HEK293 (cell line): ENCODE data around the gene CACNA1G.

Experiments used
- CTCF ChIA-PET: fragments of 350-600 bp; formaldehyde crosslinking; extraction: SDS; loops from one replicate; lab custom pipeline; 2021; ENCODE audit warnings: antibody characterized with exemption; lab: Yijun Ruan, JAX
- POLR2A ChIA-PET: fragments of 300-600 bp; formaldehyde crosslinking; extraction: SDS; loops from one replicate; lab custom pipeline; 2020; ENCODE audit warnings: antibody characterized with exemption, inconsistent platforms; lab: Yijun Ruan, JAX
- H3K27ac ChIP-seq: fragments of 200-500 bp; sonication (Bioruptor generic); 2 replicates; pipeline ENCODE4 v1.5.1; 2014; ENCODE audit warnings: low read depth, low read length, control low read depth, inconsistent platforms; ENCODE audit errors: extremely low read depth
- H3K36me3 ChIP-seq, 2 experiments: fragments of 200-500 bp in 1 of 2; sonication (Bioruptor generic) in 1 of 2; 1 replicate in 1 of 2; 2 replicates in 1 of 2; pipeline ENCODE4 v1.5.1; 2014 to 2017; ENCODE audit warnings: inconsistent platforms in 2 of 2, low read length in 2 of 2; ENCODE audit not compliant: control insufficient read depth in 2 of 2, insufficient read depth in 1 of 2
- H3K4me1 ChIP-seq: fragments of 200-500 bp; sonication (Bioruptor generic); 2 replicates; pipeline ENCODE4 v1.5.1; 2014; ENCODE audit warnings: mild to moderate bottlenecking, low read length, inconsistent platforms; ENCODE audit not compliant: control insufficient read depth, insufficient read depth
- H3K4me3 ChIP-seq: 2 replicates; pipeline ENCODE4 v1.5.1; 2011; ENCODE audit warnings: low read depth, mild to moderate bottlenecking, control low read depth, low read length, moderate library complexity
- H3K9me3 ChIP-seq: fragments of 200-500 bp; sonication (Bioruptor generic); 2 replicates; pipeline ENCODE4 v1.5.1; 2014; ENCODE audit warnings: low read depth, low read length, inconsistent platforms; ENCODE audit not compliant: control insufficient read depth, insufficient read depth
- BCL11A ChIP-seq: fragments of 450-650 bp; formaldehyde crosslinking; IDR thresholded peaks from 2 replicates; pipeline ENCODE4 v1.5.1; 2016; ENCODE audit warnings: low read depth, missing biosample characterization, missing genetic modification characterization
- FEZF1 ChIP-seq: fragments of 450-650 bp; formaldehyde crosslinking; IDR thresholded peaks from 2 replicates; pipeline ENCODE4 v1.5.1; 2016; ENCODE audit warnings: missing biosample characterization, missing genetic modification characterization
- KLF9 ChIP-seq: fragments of 450-650 bp; formaldehyde crosslinking; IDR thresholded peaks from 2 replicates; pipeline ENCODE4 v1.5.1; 2016; ENCODE audit warnings: missing biosample characterization, missing genetic modification characterization, low read depth
- SP2 ChIP-seq: fragments of 450-650 bp; formaldehyde crosslinking; IDR thresholded peaks from 2 replicates; pipeline ENCODE4 v1.5.1; 2016; ENCODE audit warnings: missing biosample characterization, missing genetic modification characterization
- SP3 ChIP-seq: fragments of 450-650 bp; formaldehyde crosslinking; IDR thresholded peaks from 2 replicates; pipeline ENCODE4 v1.5.1; 2016; ENCODE audit warnings: missing biosample characterization, missing genetic modification characterization
- ZFP41 ChIP-seq: fragments of 450-650 bp; formaldehyde crosslinking; IDR thresholded peaks from 2 replicates; pipeline ENCODE4 v1.5.1; 2016; ENCODE audit warnings: missing biosample characterization, missing genetic modification characterization, borderline replicate concordance
- ZFP69B ChIP-seq: fragments of 450-650 bp; formaldehyde crosslinking; IDR thresholded peaks from 2 replicates; pipeline ENCODE4 v1.5.1; 2016; ENCODE audit warnings: missing biosample characterization, missing genetic modification characterization
- ZNF169 ChIP-seq: fragments of 450-650 bp; formaldehyde crosslinking; IDR thresholded peaks from 2 replicates; pipeline ENCODE4 v1.5.1; 2016; ENCODE audit warnings: missing biosample characterization, missing genetic modification characterization
- ZNF184 ChIP-seq: fragments of 450-650 bp; IDR thresholded peaks from 2 replicates; pipeline ENCODE4 v1.5.1; 2018; ENCODE audit warnings: missing biosample characterization, mild to moderate bottlenecking, missing genetic modification characterization
- ZNF248 ChIP-seq: fragments of 450-650 bp; formaldehyde crosslinking; IDR thresholded peaks from 2 replicates; pipeline ENCODE4 v1.5.1; 2017; ENCODE audit warnings: missing biosample characterization, missing genetic modification characterization
- ZNF266 ChIP-seq: fragments of 450-650 bp; formaldehyde crosslinking; IDR thresholded peaks from 2 replicates; pipeline ENCODE4 v1.5.1; 2016; ENCODE audit warnings: missing biosample characterization, missing genetic modification characterization, low read depth
- ZNF311 ChIP-seq: fragments of 450-650 bp; formaldehyde crosslinking; IDR thresholded peaks from 2 replicates; pipeline ENCODE4 v1.5.1; 2017; ENCODE audit warnings: missing biosample characterization, missing genetic modification characterization, borderline replicate concordance
- ZNF366 ChIP-seq: fragments of 450-650 bp; formaldehyde crosslinking; conservative IDR thresholded peaks from 2 replicates; pipeline ENCODE4 v1.5.1; 2016; ENCODE audit warnings: missing biosample characterization, missing genetic modification characterization
- ZNF394 ChIP-seq: fragments of 450-650 bp; formaldehyde crosslinking; IDR thresholded peaks from 2 replicates; pipeline ENCODE4 v1.5.1; 2016; ENCODE audit warnings: missing biosample characterization, missing genetic modification characterization, mild to moderate bottlenecking, moderate library complexity, borderline replicate concordance
- ZNF501 ChIP-seq: fragments of 450-650 bp; formaldehyde crosslinking; IDR thresholded peaks from 2 replicates; pipeline ENCODE4 v1.5.1; 2016; ENCODE audit warnings: missing biosample characterization, missing genetic modification characterization
- ZNF514 ChIP-seq: fragments of 450-650 bp; formaldehyde crosslinking; IDR thresholded peaks from 2 replicates; pipeline ENCODE4 v1.5.1; 2016; ENCODE audit warnings: missing biosample characterization, missing genetic modification characterization
- ZNF558 ChIP-seq: fragments of 450-650 bp; formaldehyde crosslinking; IDR thresholded peaks from 2 replicates; pipeline ENCODE4 v1.5.1; 2016; ENCODE audit warnings: missing biosample characterization, missing genetic modification characterization
- ZNF600 ChIP-seq: fragments of 450-650 bp; formaldehyde crosslinking; IDR thresholded peaks from 2 replicates; pipeline ENCODE4 v1.5.1; 2016; ENCODE audit warnings: missing biosample characterization, missing genetic modification characterization
- ZNF670 ChIP-seq: fragments of 450-650 bp; formaldehyde crosslinking; IDR thresholded peaks from 2 replicates; pipeline ENCODE4 v1.5.1; 2016; ENCODE audit warnings: missing biosample characterization, missing genetic modification characterization, low read depth
- ZNF677 ChIP-seq: fragments of 450-650 bp; IDR thresholded peaks from 2 replicates; pipeline ENCODE4 v1.5.0; 2018; ENCODE audit warnings: missing biosample characterization, mild to moderate bottlenecking, missing genetic modification characterization, moderate library complexity
- ZNF768 ChIP-seq: fragments of 450-650 bp; formaldehyde crosslinking; IDR thresholded peaks from 2 replicates; pipeline ENCODE4 v1.5.1; 2018; ENCODE audit warnings: missing biosample characterization, mild to moderate bottlenecking, missing genetic modification characterization
- ZNF776 ChIP-seq: fragments of 450-650 bp; formaldehyde crosslinking; IDR thresholded peaks from 2 replicates; pipeline ENCODE4 v1.5.0; 2017; ENCODE audit warnings: missing biosample characterization, missing genetic modification characterization, borderline replicate concordance
- ZNF843 ChIP-seq: fragments of 450-650 bp; formaldehyde crosslinking; IDR thresholded peaks from 2 replicates; pipeline ENCODE4 v1.5.1; 2016; ENCODE audit warnings: missing biosample characterization, missing genetic modification characterization
- ZSCAN23 ChIP-seq: fragments of 450-650 bp; formaldehyde crosslinking; IDR thresholded peaks from 2 replicates; pipeline ENCODE4 v1.5.1; 2016; ENCODE audit warnings: missing biosample characterization, missing genetic modification characterization
- ZSCAN30 ChIP-seq: fragments of 450-650 bp; IDR thresholded peaks from 2 replicates; pipeline ENCODE4 v1.5.1; 2018; ENCODE audit warnings: missing biosample characterization, mild to moderate bottlenecking, missing genetic modification characterization, moderate library complexity
- TF ChIP-seq, protein P1 (sequence below): fragments of 450-650 bp; formaldehyde crosslinking; IDR thresholded peaks from 2 replicates; pipeline ENCODE4 v1.5.1; 2017; ENCODE audit warnings: missing biosample characterization, missing genetic modification characterization
- TF ChIP-seq, protein P2 (sequence below): fragments of 450-650 bp; IDR thresholded peaks from 2 replicates; pipeline ENCODE4 v1.5.1; 2018; ENCODE audit warnings: missing biosample characterization, missing genetic modification characterization
- TF ChIP-seq, protein P3 (sequence below): fragments of 450-650 bp; formaldehyde crosslinking; IDR thresholded peaks from 2 replicates; pipeline ENCODE4 v1.5.1; 2017; ENCODE audit warnings: missing biosample characterization, missing genetic modification characterization
- TF ChIP-seq, protein P4 (sequence below): fragments of 450-650 bp; formaldehyde crosslinking; IDR thresholded peaks from 2 replicates; pipeline ENCODE4 v1.5.1; 2016; ENCODE audit warnings: missing biosample characterization, missing genetic modification characterization
- TF ChIP-seq, protein P5 (sequence below): fragments of 450-650 bp; formaldehyde crosslinking; IDR thresholded peaks from 2 replicates; pipeline ENCODE4 v1.5.1; 2016; ENCODE audit warnings: missing biosample characterization, missing genetic modification characterization
- TF ChIP-seq, protein P6 (sequence below): fragments of 450-650 bp; formaldehyde crosslinking; IDR thresholded peaks from 2 replicates; pipeline ENCODE4 v1.5.1; 2016; ENCODE audit warnings: missing biosample characterization, missing genetic modification characterization

Gene CACNA1G

DNA sequence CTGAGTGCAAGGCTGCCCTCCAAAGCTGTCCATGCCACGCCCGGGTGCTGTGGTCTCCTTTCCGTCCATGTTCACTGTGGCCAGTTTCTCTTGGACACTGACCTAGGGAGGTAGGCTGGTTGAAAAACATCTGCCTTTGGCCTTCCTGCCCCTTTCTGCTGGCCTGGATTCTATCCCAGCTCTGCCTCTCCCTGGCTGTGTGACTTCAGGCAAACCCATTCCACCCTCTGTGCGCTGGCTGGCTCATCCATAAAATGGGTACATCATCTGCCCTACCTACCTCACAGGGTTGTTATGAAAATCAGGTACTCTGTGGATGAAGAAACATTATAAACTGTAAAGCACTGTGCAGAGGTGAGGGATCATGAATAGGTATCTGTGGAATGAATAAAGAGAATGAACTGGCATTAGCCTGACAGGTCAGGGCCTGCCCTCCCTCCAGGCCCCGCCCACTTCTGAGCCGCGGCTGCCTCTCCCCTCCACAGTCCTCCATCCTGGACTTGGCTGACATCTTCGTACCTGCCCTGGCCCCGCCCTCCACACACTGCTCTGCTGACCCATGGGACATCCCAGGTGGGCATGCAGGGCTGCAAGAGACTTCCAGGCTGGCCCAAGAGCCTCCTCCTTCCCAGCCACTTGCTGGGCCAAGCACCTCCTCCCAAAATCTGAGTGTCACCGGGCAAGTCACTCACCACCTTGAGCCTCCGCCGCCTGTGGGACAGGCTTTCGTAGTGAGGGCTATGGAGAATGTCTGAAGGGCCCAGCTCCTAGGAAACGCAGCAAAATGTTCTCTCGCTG is 20.6 kb upstream of the CACNA1G start:
- peak overlapping the region; percentile 12; the same call in 1 of the 2 replicates for H3K27ac ChIP-seq
- no peaks in the 10 kb centered on the region for H3K9me3 ChIP-seq
- POLR2A ChIA-PET, result no interaction called here
- H3K4me3 ChIP-seq, result no peak overlapping the region
- H3K4me1 ChIP-seq, result peaks cover 8% of the 10 kb centered on the region
- CTCF ChIA-PET, result interaction anchor here (1.1 to 6.7 kb wide), 2 partner anchors 10 to 87 kb away, joined by 3 to 58 read pairs; no protein-coding TSS in a partner anchor
- H3K36me3 ChIP-seq, result no peaks in the 10 kb centered on the region
- TF ChIP-seq, protein P1, sequence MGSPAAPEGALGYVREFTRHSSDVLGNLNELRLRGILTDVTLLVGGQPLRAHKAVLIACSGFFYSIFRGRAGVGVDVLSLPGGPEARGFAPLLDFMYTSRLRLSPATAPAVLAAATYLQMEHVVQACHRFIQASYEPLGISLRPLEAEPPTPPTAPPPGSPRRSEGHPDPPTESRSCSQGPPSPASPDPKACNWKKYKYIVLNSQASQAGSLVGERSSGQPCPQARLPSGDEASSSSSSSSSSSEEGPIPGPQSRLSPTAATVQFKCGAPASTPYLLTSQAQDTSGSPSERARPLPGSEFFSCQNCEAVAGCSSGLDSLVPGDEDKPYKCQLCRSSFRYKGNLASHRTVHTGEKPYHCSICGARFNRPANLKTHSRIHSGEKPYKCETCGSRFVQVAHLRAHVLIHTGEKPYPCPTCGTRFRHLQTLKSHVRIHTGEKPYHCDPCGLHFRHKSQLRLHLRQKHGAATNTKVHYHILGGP (tag by site-specific recombination), result no peak
- TF ChIP-seq, protein P2, sequence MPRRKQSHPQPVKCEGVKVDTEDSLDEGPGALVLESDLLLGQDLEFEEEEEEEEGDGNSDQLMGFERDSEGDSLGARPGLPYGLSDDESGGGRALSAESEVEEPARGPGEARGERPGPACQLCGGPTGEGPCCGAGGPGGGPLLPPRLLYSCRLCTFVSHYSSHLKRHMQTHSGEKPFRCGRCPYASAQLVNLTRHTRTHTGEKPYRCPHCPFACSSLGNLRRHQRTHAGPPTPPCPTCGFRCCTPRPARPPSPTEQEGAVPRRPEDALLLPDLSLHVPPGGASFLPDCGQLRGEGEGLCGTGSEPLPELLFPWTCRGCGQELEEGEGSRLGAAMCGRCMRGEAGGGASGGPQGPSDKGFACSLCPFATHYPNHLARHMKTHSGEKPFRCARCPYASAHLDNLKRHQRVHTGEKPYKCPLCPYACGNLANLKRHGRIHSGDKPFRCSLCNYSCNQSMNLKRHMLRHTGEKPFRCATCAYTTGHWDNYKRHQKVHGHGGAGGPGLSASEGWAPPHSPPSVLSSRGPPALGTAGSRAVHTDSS, result no peak
- TF ChIP-seq ZNF248 (tag by site-specific recombination), result no peak
- TF ChIP-seq ZNF600 (tag by site-specific recombination), result 0 out of 2 replicates have a peak, but pooled peaks have one; percentile 23
- peak; percentile 49 for TF ChIP-seq SP2 (tag by site-specific recombination)
- TF ChIP-seq ZNF776, result no peak
- no peak for TF ChIP-seq ZNF311
- TF ChIP-seq ZNF266, result no peak
- no peak for TF ChIP-seq ZNF514 (tag by site-specific recombination)
- TF ChIP-seq, protein P3, sequence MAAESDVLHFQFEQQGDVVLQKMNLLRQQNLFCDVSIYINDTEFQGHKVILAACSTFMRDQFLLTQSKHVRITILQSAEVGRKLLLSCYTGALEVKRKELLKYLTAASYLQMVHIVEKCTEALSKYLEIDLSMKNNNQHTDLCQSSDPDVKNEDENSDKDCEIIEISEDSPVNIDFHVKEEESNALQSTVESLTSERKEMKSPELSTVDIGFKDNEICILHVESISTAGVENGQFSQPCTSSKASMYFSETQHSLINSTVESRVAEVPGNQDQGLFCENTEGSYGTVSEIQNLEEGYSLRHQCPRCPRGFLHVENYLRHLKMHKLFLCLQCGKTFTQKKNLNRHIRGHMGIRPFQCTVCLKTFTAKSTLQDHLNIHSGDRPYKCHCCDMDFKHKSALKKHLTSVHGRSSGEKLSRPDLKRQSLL (tag by site-specific recombination), result no peak
- no peak for TF ChIP-seq ZNF169 (tag by site-specific recombination)
- TF ChIP-seq ZNF677 (tag by site-specific recombination), result no peak
- TF ChIP-seq BCL11A, result 0 out of 2 replicates have a peak, but pooled peaks have one; percentile 19
- peak; percentile 56; the same call in 1 of the 2 replicates for TF ChIP-seq KLF9 (tag by site-specific recombination)
- no peak for TF ChIP-seq ZSCAN23
- TF ChIP-seq, protein P4, sequence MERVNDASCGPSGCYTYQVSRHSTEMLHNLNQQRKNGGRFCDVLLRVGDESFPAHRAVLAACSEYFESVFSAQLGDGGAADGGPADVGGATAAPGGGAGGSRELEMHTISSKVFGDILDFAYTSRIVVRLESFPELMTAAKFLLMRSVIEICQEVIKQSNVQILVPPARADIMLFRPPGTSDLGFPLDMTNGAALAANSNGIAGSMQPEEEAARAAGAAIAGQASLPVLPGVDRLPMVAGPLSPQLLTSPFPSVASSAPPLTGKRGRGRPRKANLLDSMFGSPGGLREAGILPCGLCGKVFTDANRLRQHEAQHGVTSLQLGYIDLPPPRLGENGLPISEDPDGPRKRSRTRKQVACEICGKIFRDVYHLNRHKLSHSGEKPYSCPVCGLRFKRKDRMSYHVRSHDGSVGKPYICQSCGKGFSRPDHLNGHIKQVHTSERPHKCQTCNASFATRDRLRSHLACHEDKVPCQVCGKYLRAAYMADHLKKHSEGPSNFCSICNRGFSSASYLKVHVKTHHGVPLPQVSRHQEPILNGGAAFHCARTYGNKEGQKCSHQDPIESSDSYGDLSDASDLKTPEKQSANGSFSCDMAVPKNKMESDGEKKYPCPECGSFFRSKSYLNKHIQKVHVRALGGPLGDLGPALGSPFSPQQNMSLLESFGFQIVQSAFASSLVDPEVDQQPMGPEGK (tag by site-specific recombination), result no peak
- no peak for TF ChIP-seq ZNF184
- TF ChIP-seq ZSCAN30 (tag by site-specific recombination), result no peak
- TF ChIP-seq, protein P5, sequence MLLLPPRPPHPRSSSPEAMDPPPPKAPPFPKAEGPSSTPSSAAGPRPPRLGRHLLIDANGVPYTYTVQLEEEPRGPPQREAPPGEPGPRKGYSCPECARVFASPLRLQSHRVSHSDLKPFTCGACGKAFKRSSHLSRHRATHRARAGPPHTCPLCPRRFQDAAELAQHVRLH (tag by site-specific recombination), result peak; percentile 77; the same call in 1 of the 2 replicates
- TF ChIP-seq FEZF1, result no peak
- peak; percentile 68 for TF ChIP-seq SP3 (tag by site-specific recombination)
- TF ChIP-seq ZNF768 (tag by site-specific recombination), result peak; percentile 92; the same call in 1 of the 2 replicates
- TF ChIP-seq ZNF366 (tag by site-specific recombination), result no peak
- TF ChIP-seq, protein P6, sequence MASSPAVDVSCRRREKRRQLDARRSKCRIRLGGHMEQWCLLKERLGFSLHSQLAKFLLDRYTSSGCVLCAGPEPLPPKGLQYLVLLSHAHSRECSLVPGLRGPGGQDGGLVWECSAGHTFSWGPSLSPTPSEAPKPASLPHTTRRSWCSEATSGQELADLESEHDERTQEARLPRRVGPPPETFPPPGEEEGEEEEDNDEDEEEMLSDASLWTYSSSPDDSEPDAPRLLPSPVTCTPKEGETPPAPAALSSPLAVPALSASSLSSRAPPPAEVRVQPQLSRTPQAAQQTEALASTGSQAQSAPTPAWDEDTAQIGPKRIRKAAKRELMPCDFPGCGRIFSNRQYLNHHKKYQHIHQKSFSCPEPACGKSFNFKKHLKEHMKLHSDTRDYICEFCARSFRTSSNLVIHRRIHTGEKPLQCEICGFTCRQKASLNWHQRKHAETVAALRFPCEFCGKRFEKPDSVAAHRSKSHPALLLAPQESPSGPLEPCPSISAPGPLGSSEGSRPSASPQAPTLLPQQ (tag by site-specific recombination), result no peak
- TF ChIP-seq ZNF558 (tag by site-specific recombination), result no peak
- no peak for TF ChIP-seq ZFP41 (tag by site-specific recombination)
- TF ChIP-seq ZNF843 (tag by site-specific recombination), result no peak
- no peak for TF ChIP-seq ZNF501 (tag by site-specific recombination)
- TF ChIP-seq ZNF394 (tag by site-specific recombination), result no peak
- TF ChIP-seq ZNF670 (tag by site-specific recombination), result no peak
- no peak for TF ChIP-seq ZFP69B (tag by site-specific recombination)
